Panc1 (cell line): ENCODE data around the gene CCDC102A. TPM values are rescaled to one million over a fixed set of nuclear protein-coding genes. Genes with fewer than 3 reads are reported as not detected.

Source experiments
- ATAC-seq: fragments of 200-7000 bp; cut with Tn5 transposase; 2 replicates; pipeline ENCODE4 v1.9.1; 2020; ENCODE audit warnings: mild to moderate bottlenecking, moderate library complexity
- BruUV-seq: library from RNA; stranded (reverse); fragments of 400-500 nt; replicated peaks from 2 replicates; lab custom pipeline; 2021; lab: Mats Ljungman, UMichigan
- CTCF ChIA-PET: fragments of 300-600 bp; sonication (Branson Sonifier 250); formaldehyde crosslinking; loops from one replicate; lab custom pipeline; 2022; ENCODE audit warnings: antibody characterized with exemption; lab: Charles Lee
- POLR2A ChIA-PET: fragments of 300-600 bp; sonication (Branson Sonifier 250); formaldehyde crosslinking; loops from one replicate; lab custom pipeline; 2022; ENCODE audit warnings: antibody characterized with exemption; lab: Charles Lee
- DNase-seq: peaks from one replicate; pipeline ENCODE4 v3.0.0-alpha.2; 2010; ENCODE audit warnings: low read depth, low spot score
- H3K27ac ChIP-seq: 2 replicates; pipeline ENCODE4 v1.5.1; 2011; ENCODE audit warnings: mild to moderate bottlenecking, low read length, inconsistent platforms
- H3K27me3 ChIP-seq: fragments of 200-500 bp; sonication (Bioruptor generic); 2 replicates; pipeline ENCODE4 v1.6.0; 2014; ENCODE audit warnings: low read length, inconsistent platforms; ENCODE audit not compliant: control insufficient read depth, insufficient read depth
- H3K36me3 ChIP-seq: fragments of 200-500 bp; sonication (Bioruptor generic); 2 replicates; pipeline ENCODE4 v1.5.1; 2014; ENCODE audit warnings: inconsistent platforms, mild to moderate bottlenecking, low read length, moderate library complexity; ENCODE audit not compliant: control insufficient read depth, insufficient read depth
- H3K4me1 ChIP-seq: 2 replicates; pipeline ENCODE4 v1.5.1; 2011; ENCODE audit warnings: inconsistent platforms, mild to moderate bottlenecking, low read length, moderate library complexity; ENCODE audit not compliant: control insufficient read depth, insufficient read depth
- H3K4me3 ChIP-seq, 2 experiments: 2 replicates each; pipeline ENCODE4 v1.5.1; 2011 to 2012; ENCODE audit warnings: low read depth in 2 of 2, low read length in 2 of 2, mild to moderate bottlenecking in 2 of 2, inconsistent platforms in 1 of 2, moderate library complexity in 1 of 2
- H3K9me3 ChIP-seq: fragments of 200-500 bp; sonication (Bioruptor generic); 2 replicates; pipeline ENCODE4 v1.5.1; 2014; ENCODE audit warnings: low read depth, mild to moderate bottlenecking, inconsistent platforms, low read length, moderate library complexity; ENCODE audit not compliant: control insufficient read depth, insufficient read depth
- CTCF ChIP-seq: fragments of 450-650 bp; IDR thresholded peaks from 2 replicates; pipeline ENCODE4 v1.5.1; 2017; ENCODE audit warnings: mild to moderate bottlenecking
- POLR2AphosphoS5 ChIP-seq: IDR thresholded peaks from 2 replicates; pipeline ENCODE4 v1.6.1; 2012; ENCODE audit warnings: mild to moderate bottlenecking, low read depth, low read length, moderate library complexity
- SIN3A ChIP-seq: IDR thresholded peaks from 2 replicates; pipeline ENCODE4 v1.6.1; 2012; ENCODE audit warnings: low read depth, mild to moderate bottlenecking, low read length, moderate library complexity, borderline replicate concordance; ENCODE audit not compliant: insufficient read depth
- TCF7L2 ChIP-seq: IDR thresholded peaks from 2 replicates; pipeline ENCODE4 v1.6.1; 2011; ENCODE audit warnings: mild to moderate bottlenecking, low read depth, low read length, inconsistent platforms
- in situ Hi-C: cut with HindIII; loops from 2 replicates; pipeline ENCODE4 v1.10.0; 2016; ENCODE audit warnings: low sequenced_read_pairs, low pct_unique_long_range_greater_than_20kb
- intact Hi-C: fragments of 100-400 bp; cut with micrococcal nuclease; formaldehyde crosslinking; loops from one replicate; pipeline ENCODE4 v1.10.0; 2022; ENCODE audit not compliant: unreplicated experiment
- total RNA-seq: library from RNA; stranded (reverse); gene quantifications from one replicate; pipeline ENCODE4 v1.2.1, GENCODE V29; 2021; ENCODE audit not compliant: unreplicated experiment
- TF ChIP-seq, protein P1 (sequence below), 2 experiments: IDR thresholded peaks; 2 replicates each; pipeline ENCODE4 v1.6.1; 2011 to 2012; ENCODE audit warnings: low read depth in 2 of 2, control low read depth in 1 of 2, low read length in 1 of 2, mild to moderate bottlenecking in 1 of 2, moderate library complexity in 1 of 2; ENCODE audit not compliant: insufficient read depth in 1 of 2

CCDC102A gene
- total RNA-seq, 1 experiment from 2014 or later: 12.9 TPM

GRCh38 chr16:57472665-57473060, 63.7 kb downstream of the CCDC102A start:
- Histone ChIP-seq H3K4me3 (no peak overlapping the region), H3K9me3 (no peaks in the 10 kb centered on the region), H3K27ac (no peak overlapping the region), H3K27me3 (no peaks in the 10 kb centered on the region), H3K36me3 (peaks cover 2% of the 10 kb centered on the region), H3K4me1 (peaks cover 7% of the 10 kb centered on the region; the same call in 1 of the 2 replicates)
- intact Hi-C loops (no loop called here), in situ Hi-C loops (no loop called here)
- POLR2A ChIA-PET: interaction anchor here (0.5 kb wide), 1 partner anchor 17 kb away, joined by 3 read pairs; no protein-coding TSS in a partner anchor
- BruUV-seq: no TSS peak
- ATAC-seq (peak; percentile 62), DNase-seq (no peak)
- CTCF ChIA-PET: no interaction called here
- no peak for TF ChIP-seq CTCF
- no peak for TF ChIP-seq TCF7L2
- TF ChIP-seq, protein P1, sequence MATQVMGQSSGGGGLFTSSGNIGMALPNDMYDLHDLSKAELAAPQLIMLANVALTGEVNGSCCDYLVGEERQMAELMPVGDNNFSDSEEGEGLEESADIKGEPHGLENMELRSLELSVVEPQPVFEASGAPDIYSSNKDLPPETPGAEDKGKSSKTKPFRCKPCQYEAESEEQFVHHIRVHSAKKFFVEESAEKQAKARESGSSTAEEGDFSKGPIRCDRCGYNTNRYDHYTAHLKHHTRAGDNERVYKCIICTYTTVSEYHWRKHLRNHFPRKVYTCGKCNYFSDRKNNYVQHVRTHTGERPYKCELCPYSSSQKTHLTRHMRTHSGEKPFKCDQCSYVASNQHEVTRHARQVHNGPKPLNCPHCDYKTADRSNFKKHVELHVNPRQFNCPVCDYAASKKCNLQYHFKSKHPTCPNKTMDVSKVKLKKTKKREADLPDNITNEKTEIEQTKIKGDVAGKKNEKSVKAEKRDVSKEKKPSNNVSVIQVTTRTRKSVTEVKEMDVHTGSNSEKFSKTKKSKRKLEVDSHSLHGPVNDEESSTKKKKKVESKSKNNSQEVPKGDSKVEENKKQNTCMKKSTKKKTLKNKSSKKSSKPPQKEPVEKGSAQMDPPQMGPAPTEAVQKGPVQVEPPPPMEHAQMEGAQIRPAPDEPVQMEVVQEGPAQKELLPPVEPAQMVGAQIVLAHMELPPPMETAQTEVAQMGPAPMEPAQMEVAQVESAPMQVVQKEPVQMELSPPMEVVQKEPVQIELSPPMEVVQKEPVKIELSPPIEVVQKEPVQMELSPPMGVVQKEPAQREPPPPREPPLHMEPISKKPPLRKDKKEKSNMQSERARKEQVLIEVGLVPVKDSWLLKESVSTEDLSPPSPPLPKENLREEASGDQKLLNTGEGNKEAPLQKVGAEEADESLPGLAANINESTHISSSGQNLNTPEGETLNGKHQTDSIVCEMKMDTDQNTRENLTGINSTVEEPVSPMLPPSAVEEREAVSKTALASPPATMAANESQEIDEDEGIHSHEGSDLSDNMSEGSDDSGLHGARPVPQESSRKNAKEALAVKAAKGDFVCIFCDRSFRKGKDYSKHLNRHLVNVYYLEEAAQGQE (IDR thresholded peaks at IDR 0.05; ENCODE audit: insufficient read depth in 1 of 2, low read depth in 2 of 2, low read length in 1 of 2): no peak
- TF ChIP-seq SIN3A: no peak
- TF ChIP-seq POLR2AphosphoS5: no peak

DNA sequence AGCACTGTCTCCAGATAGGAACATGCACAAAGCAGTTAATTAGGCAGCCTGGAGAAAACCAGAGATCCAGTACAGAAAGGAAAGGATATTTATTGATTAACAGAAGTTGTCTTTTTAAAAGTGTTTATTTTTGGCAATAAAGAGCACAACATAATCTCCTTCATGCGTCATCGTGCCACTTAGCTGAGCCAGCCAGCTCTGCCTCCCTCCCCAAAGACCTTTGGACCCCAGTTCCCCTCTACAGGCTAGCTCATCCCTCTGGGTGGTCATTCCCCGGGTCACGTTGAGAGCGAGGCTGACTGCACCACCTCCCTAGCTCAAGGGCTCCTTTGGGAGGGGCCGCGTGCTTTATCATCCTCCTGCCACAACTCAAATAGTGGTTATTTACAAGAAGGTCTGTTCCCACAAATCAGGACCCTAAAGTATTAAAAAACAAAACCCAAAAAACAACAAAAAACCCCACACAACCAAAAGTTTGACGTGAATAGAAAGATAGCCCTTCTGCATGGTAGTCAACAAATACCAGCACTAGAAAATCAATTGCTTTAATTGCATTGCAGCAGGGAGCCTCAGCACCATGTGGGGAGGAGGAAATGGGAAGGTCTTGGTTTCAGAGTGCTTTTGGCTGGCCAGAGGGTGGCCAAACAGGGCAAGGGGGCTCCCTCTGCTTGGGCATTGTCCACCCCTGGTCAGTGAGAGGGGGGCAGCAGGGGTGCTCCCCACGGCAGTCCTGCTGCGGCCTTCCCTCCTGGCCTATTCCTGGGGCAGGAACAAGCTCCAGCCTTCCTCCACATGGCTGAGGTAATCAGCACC, 64.3 kb downstream of the CCDC102A start:
- H3K27me3 ChIP-seq: no peaks in the 10 kb centered on the region
- TF ChIP-seq, protein P1 (IDR thresholded peaks at IDR 0.05; ENCODE audit: insufficient read depth in 1 of 2, low read depth in 2 of 2, low read length in 1 of 2): no peak
- TF ChIP-seq POLR2AphosphoS5: no peak
- no peak for TF ChIP-seq SIN3A
- no peak for TF ChIP-seq CTCF
- peak; percentile 12; the same call in 1 of the 2 replicates for ATAC-seq
- no peak for DNase-seq
- ChIA-PET POLR2A (no interaction called here), CTCF (no interaction called here)
- no TSS peak for BruUV-seq
- no peaks in the 10 kb centered on the region for H3K9me3 ChIP-seq
- H3K4me3 ChIP-seq: no peak overlapping the region
- no peak overlapping the region for H3K27ac ChIP-seq
- in situ Hi-C loops (no loop called here), intact Hi-C loops (no loop called here)
- peaks cover 2% of the 10 kb centered on the region for H3K36me3 ChIP-seq
- peaks cover 7% of the 10 kb centered on the region; the same call in 1 of the 2 replicates for H3K4me1 ChIP-seq
